ENCODE data around the gene TMEM11.

The TMEM11 gene

DNA sequence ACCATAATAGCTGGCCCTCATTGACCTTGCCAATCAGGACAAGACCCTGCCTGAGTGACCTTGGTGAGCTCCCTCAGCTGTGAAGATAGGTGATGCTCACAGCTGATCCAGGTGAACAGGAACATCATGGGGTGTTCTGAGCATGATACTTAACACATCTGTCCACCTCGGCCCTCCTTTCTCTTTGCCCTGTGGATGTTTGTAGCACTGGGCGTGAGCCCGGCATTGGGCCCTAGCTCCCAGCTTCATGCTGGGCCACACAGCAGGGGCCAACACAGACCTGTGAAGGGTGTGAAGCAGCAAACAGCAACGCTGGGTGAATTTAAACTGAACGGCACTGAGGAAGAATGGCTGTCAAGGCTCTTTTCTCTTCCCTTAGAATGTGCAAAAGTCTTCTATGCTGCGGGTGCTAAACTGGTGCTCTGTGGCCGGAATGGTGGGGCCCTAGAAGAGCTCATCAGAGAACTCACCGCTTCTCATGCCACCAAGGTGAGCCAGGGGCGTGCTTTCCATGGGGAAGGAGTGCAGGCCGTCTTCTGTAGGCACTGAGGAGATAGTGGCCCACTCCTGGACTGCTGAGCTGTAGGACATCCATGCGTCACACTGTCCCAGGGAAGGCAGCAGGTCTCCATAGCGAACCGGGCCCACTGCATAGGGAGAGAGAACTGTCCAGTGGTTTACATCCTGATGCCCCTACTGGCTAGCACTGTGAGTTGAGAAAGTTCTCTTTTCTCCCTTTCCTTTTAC, 35.9 kb downstream of the TMEM11 start:
- no peak for DNase-seq

DNA sequence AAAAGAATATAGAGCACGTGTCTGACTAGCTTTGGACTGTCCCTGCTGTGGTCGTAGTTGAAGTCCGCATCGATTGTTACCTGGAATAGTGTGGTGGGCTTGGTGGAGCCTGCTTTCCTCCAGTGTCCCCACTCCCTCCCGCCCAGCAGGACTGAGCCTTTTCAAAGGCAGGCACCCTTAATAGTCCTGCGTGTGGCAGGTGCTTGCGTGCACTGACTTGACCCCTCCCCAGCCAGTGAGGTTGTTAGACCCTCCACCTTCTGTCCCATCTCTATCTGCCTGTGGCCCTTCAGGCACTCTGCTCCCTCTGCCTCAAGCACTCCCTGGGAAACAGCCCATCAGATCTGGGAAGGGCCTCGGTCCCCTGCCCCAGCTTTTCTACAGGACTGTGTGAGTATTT, 36.6 kb downstream of the TMEM11 start:
- no peak for DNase-seq

DNA sequence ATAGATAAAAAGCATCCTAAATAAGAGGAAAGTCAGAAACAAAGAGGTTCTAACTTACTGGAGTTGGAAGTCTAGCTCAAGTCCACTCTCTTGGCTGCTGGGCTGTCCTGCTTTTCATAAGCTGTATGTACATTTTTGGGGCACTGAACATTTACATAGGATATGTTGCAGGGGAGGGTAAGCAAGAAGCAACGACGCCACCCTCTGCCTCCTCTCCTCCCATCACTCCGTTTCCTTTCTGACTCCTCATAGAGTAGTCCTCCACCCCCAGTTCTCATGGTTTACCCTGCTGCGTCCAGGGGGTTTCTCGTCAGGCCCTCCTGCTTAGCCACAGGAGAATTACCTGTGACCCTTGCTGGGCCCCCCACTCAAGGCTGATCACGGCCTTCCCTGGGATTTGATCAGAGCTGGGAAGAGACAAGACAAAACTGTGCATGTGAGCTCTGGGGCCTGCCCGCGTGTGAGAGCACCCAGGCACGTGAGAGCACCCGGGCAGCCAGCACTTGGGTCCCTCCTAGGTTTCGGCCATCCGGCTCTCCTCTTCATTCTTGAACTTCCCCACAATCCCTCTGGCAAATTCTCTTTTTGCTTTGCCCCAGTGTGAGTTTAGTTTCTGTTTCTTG, 37.1 kb downstream of the TMEM11 start:
- DNase-seq = no peak

GRCh38 chr17:21174713-21175112, 39.2 kb downstream of the TMEM11 start:
- no peak for DNase-seq

DNA sequence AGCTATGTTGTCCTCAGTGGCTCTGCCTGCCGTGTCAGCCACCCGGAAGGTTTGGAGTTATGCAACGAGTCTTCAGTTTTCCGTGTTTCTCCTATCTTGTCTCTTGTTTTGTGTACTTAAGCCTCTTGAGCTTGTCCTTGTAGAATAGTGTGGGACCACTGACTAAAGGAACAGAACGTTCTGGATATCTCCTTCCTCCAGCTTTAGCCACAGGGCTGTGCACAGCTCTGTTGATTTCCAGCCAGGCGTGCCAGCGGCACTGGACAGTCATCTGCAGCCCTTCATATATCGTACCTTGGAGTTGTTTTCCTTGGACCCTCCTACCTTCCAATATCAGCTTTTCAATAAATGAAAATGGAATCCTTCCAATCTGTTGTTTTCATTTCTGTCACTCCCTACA, 39.8 kb downstream of the TMEM11 start:
- DNase-seq = no peak

GRCh38 chr17:21173543-21173942, 40.4 kb downstream of the TMEM11 start:
- no peak for DNase-seq

- DNase-seq = no peak
Measured at GRCh38 chr17:21172846-21173245, 41.1 kb downstream of the TMEM11 start.

GRCh38 chr17:21171970-21172510, 41.9 kb downstream of the TMEM11 start:
- DNase-seq = no peak

DNA sequence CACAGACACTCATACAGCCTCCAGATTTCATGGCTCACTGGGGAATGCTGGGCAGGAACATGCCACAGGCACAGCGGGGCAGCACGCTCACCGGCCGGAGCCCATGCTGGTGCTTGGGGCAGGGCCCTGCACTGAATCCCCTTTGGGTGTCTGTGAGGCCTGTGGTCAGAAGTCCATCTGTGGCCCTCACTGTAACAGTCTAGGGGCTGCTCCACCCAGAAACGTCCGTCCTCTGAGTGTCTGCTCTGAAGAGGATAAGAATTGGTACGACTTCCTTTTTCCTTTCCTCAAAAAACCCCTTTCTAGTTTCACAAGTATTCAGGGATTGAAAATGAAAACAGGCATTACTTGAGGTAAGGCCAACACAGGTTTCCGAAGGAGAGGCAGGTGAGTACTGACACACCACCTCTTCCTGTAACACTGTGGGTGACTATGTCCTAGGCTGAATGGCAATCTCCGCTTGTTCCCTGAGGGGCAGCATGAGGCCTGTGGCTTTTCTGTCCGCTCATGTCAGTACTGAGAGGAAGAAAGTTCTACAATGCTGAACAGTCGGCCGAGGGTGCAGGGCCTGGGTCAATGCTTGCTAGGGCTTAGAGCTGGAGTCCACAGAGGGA, 42.5 kb downstream of the TMEM11 start:
- DNase-seq = no peak

DNA sequence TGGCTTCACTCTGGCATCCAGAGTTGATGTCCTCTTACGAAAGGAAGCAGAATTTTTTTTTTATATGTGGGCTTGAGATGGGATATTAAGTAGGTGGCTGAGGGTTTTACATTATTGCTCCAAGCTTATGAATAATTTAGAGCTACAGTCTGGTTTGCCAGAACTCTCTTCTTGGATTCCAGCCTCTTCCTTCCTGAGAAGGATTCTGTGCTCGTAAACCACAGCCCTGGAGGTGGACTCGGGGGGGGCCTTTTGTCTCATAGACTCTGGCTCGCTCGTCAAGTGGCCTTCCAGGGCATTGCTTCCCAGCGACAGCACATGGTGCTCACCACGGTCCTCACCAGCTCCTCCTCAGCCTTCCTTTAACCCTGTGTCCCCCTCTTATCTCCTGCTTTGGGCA, 43.2 kb downstream of the TMEM11 start:
- DNase-seq = no peak

DNA sequence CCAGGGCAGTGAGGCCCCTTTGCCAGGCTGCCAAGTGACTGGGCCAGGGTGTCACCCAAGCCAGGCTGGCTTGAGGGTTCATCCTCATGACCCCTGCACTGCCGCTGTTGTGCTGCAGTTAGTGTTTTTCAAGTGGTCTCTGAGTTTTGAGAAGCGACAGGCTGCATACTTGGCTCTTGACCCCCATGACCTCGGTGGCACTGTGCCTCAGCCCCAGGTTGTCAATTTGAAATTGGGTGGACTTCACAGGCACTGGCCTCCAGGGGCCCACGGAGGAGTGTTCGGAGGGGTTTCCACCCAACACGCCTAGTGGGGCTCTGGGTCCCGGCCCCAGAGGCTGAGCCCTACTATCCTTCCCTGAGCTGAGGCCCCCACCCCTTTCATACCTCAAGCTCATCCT, 44.5 kb downstream of the TMEM11 start:
- no peak for DNase-seq

DNA sequence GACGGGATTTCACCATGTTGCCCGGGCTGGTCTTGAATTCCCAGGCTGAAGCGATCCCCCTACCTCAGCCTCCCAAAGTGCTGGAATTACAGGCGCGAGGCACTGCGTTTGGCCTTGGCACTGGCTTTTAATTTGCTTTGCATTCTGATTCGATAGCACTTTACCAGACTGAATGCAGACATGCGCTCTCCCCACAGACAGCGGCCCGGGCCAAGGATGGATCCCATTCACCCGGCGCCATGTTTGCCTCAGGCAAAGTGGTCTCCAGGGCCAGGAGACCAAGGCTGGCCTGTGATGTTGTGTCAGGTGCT, 45.5 kb downstream of the TMEM11 start:
- no peak for DNase-seq

DNA sequence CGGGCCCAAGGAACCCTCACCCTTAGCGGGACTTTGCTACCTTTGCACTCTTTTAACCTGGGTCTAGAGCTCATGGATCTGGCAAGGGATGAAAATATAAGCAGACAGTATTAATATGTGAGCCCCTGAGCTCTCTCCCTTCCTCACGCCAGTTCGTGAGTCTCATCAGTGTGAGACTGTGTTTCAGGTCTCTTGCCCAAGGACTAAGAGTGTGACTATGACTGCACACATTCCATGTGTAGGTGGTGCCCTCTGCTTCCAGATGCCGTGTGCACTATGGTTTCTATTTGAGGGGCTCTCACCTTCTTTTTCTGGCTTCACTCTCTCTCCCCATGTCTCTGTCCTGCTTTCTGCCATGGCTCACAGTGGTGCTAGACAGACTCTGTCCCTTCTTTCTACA, 46.7 kb downstream of the TMEM11 start:
- no peak for DNase-seq

GRCh38 chr17:21166595-21167210, 47.3 kb downstream of the TMEM11 start:
- no peak for DNase-seq

DNA sequence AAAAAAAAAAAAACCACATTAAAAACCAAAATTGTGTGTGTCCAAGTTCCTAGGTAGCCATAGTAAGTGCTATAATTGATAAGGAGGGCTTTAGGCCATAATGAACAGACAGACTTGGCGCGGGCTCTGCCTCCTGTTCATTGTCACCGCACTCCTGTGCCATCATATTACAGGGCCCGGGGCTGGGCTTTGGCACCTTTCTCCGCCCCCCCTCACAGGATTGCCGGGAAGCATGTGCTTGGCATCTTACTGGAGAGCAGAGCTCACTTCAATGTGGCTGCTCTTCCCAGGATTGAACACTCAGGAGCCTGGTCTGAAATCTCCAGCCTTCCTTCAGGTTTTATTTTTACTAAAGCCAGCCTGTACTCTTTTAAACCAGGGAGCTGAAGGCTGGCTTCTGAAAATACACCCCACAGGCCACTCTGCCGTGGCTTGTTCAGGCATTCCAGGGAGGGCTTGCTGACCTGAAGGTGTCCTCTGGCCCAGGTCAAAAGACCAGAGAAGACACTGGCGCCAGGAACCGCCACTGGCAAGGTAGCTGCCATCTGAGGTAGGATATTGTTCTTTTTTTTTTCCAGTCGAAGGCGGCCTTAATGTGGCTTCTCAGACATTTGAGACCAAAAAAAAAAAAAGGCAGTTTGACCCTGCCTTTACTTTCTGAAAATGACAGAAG, 47.9 kb downstream of the TMEM11 start:
- no peak for DNase-seq

GRCh38 chr17:21164620-21165019, 49.3 kb downstream of the TMEM11 start:
- no peak for DNase-seq

- DNase-seq = no peak
Measured at GRCh38 chr17:21164216-21164615, 49.7 kb downstream of the TMEM11 start.

GRCh38 chr17:21163101-21163500, 50.9 kb downstream of the TMEM11 start:
- no peak for DNase-seq

GRCh38 chr17:21162394-21162775, 51.6 kb downstream of the TMEM11 start:
- no peak for DNase-seq

- no peak for DNase-seq
Measured at GRCh38 chr17:21161498-21162393, 52.2 kb downstream of the TMEM11 start.

DNA sequence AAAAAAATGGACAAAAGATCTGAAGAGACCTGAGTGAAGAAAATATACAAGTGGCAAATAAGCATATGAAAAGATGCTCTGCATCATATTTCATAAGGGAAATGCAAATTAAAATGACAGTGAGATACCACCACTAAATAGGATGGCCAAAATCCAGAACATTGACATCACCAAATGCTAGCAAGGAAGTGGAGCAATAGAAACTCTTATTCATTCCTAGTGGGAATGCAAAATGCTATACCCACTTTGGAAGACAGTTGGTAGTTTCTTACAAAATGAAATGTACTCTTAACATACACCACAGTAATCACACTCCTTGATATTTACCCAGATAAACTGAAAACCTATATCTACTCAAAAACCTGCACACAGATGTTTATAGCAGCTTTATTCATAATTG, 53.6 kb downstream of the TMEM11 start:
- DNase-seq = no peak
